ENCODE data around the gene RCVRN.
"Not testable (repeated sequence)": the region's sequence is repeated elsewhere in the genome, so short reads cannot be mapped to it uniquely, and the experiment has no call there.

RCVRN gene

DNA sequence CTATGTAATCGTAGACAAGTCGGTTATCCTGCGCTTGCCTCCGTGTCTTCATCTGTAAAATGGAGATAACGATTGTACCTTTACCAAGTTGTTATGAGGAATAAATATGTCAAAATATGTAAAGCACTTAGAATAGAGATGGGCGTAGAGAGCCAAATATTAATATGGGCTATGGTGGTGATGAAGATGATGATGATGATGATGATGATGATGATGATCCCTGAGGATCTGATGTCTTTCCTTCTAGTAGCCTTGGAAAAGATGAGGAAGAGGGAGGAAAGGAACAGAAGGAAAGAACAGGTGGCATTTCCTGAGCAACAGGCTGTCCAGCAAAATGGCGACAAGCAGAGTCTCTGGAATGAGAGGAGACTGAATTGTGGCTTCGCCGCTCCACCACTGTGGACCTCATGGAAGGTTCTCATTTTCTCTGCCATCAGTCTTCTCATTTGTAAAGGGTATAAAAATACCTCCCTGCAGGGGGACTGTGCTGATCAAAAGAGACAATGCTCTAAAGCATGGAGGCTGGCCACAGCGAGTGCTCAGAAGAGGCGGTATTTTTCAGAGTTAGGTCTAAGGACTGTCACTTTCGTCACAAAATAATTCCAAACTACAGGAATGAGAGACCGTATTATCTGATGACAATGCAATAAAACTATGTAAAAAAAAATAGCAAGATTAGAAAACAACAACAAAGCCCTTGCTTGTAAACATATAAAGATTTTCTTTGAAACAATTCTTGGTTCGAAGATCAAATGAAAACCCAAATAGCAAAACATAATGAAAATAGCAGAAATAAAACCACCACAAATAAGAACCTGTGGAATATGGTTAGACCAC is 17.2 kb upstream of the RCVRN start:
- no peak for DNase-seq (ENCODE audit: low read depth in 2 of 2)

DNA sequence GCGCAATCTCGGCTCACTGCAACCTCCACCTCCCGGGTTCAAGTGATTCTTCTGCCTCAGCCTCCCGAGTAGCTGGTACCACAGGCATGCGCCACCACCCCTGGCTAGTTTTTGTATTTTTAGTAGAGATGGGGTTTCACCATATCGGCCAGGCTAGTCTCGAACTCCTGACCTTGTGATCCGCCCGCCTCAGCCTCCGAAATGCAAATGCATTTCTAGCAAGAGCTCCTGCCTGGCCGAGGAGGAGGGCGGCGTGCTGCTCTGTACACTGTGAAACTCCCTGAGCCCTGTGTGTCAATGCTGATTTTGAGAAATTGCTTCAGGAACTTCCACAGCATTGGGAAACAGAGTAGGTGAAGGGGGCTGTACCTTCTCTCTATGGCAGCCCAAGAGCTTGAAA is 16.1 kb upstream of the RCVRN start:
- DNase-seq (ENCODE audit: low read depth in 2 of 2), result not testable (repeated sequence)

DNA sequence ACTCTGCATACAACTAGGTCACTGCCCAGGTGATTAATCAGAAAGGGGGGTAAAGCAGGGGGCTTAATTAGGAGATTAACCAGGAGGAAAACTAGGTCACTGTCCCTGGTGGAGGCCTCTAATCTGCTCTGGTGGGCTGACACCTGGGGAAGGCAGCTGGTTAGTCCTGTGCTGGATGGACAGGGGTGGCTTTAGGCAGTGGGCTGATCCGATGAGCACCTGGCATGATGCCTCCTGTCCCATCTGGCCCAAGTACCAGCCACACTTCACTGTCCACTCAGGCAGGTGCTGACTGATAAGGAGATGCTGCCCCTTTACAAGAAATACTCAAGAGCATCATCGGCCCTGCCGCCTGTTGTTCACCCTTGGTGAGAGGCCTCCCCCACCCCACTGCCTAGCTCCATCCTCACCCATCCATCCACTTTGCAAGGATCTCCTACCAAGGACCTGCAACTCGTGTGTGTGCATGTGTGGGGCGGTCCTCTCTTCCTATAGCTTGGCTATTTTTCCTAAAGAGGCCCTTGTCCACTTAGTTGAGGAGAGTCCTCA is 13.8 kb upstream of the RCVRN start:
- no peak for DNase-seq (ENCODE audit: low read depth in 2 of 2)

DNA sequence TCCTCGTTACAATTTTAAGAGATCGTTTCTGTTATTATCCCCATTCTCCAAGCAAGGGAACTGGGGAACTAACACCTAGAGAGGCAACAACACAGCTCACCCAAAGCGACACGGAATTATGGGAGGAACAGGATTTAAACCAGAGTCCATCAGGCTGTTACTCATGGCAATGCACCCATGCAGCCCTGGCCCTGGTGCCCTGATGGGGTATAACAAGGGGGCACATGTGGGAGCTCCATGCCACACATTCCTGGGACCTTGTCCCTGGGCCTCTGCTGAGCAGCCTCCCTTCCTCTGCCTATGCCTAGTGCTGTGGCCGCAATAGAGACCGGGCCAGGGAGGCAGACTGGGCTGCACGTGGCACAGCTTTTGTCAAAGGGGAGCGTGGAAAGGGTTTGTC is 13.3 kb upstream of the RCVRN start:
- no peak for DNase-seq (ENCODE audit: low read depth in 2 of 2)

DNA sequence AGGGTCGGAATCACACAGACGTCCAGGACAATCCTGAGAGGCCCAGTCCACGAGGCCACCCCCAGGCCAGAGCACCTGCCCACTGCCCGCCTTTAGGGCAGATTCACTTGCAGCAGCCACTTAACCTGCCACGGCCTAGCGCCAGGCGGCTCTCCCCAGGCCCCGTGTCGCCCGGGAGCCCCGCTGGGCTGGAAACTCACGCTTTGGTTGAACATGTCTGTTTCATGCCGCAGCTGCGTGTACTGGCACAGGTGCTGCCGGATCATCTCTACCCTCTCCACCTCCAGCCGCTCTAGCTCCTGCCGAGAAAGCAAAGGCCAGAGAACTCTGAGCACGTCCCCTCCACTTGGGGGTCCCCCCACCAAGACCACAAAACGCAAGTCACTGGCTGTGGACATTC is 12.7 kb upstream of the RCVRN start:
- no peak for DNase-seq (ENCODE audit: low read depth in 2 of 2)

DNA sequence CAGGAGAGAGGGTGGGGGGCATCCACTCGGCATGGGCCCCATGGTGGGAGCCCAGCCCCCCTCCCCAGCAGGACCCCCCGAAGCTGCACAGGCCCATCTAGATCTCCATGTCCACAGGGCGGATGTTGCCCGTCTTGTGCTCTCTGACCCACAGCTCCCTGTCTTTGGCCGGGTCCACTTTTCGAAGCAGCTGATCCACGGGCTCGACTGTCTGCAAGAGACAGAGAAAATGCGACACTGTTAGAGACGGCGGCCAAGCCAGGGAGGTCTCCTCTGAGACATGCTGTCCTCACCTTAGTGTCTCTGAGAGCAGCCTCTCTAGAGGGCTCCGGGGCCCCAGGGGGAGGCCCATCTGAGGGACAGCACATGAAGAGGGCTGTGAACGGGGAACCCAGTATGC is 12.1 kb upstream of the RCVRN start:
- no peak for DNase-seq (ENCODE audit: low read depth in 2 of 2)

DNA sequence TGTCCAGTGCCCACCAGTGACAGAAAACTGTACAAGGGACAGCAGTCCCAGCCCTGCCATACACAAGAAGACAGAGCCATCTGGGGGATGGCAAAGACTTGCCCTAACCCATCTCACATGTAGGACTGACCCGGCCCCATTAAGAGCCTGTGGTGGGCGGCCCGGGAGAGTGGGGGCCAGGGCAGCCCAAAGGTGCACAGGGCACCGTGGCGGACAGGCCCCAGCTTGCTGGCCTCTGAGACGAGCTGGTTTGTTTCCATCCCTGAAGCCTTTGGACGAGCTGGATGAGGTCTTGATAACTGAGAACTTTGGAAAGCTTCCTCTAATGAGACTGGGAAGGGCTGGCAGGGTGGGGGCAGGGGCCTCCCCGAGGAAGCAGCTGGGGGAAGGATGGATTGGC is 11.0 kb upstream of the RCVRN start:
- no peak for DNase-seq (ENCODE audit: low read depth in 2 of 2)

DNA sequence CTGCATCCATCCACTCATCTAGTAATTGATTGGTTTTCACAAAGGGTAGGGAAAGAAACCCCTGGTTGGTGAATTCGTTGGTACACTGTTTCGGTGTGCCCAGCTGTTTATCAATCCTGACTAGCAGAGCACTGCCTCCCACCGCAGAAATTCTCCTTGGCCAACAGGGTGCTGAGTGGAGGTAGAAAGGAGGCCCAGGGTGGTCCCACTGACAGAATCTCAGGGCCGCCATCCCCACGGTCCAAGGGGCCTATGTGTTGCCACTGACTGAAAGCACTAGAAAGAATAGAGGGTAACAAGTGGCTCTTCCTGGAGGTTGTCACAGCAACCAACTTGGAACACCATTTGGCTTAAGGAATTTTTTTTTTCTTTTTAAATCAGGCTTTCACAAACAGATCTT is 8.4 kb upstream of the RCVRN start:
- no peak for DNase-seq (ENCODE audit: low read depth in 2 of 2)

DNA sequence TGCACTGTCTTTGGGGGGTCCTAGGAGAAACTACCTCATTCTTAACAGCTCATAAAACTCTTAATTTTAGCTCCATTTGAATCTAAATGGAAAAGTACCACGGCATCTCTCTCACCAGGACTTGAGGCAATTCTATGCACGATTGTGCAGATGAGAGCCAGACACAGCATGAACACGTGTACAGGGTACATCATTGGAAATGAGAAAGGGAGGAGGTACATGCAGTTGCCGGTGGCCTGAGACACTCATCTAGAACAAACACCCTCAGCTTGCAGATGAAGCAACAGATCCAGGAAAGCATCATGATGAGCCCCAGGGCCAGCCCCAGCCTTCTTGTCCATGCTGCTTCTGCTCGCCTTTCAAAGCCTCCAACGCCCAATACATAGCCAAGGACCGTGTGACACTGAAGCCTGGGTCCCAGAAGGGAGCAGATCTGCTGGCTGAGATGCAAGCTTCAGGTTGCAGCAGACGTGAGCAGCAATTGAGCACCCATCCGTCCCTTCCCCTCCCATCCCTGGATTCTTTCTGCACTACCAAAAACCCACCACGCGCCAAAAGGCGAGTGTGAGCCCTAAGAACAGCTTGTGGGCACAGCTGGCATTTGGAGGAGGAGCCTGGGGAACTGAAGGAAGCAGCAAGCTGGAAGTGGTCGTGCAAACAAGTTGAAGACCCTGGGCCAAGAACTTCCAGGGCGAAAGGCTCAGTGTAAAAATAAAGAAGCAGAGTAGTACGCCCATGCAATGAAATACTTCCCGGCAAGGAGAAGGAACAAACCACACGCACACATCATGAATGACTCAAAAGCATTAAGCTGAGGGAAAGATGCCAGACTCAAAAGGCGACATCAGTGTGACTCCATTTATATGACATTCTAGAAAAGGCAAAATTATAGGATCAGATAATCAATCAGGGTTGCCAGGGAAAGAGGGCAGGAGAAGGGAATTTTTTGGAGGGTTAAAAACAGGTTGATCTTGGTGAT is 7.3 kb upstream of the RCVRN start:
- no peak for DNase-seq (ENCODE audit: low read depth in 2 of 2)

DNA sequence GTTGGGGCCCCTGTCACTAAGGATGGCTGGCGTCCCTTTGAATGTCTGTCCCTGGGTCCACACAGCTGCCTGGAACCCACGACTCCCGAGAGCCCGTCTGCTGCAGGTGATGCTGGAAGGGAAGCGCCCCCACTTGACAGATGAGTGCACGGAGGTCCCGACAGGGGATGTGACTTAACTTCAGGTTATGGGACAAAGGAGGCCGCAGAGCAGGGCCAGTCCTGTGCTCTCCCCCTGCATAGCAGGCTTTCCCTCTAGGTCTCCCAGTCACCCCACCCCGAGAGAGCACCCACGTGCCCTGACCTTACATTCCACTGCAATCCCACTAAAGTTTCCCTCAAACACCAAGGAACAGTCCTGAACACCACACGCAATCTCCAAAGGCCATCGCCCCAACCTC is 6.0 kb upstream of the RCVRN start:
- DNase-seq (ENCODE audit: low read depth in 2 of 2), result no peak

DNA sequence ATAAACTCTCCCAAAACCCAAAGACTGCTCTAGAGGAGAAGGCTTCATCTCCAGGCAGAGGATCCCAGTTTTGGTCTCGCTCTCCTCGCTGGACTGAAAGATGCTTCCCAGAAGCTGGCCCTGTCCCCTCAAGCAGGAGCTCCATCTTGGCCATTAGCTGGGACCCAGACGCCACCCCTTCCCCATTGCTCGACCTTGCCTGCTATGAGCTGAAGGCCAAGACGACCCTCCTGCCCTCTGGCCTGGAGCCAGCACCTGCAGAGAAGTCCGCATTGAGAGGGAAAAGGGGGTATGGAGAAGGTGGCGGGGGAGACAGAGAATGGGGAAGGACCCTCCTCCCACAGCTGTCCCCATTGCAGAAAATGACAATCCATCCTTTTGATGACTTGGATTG is 3.6 kb upstream of the RCVRN start:
- DNase-seq (ENCODE audit: low read depth in 2 of 2), result no peak

DNA sequence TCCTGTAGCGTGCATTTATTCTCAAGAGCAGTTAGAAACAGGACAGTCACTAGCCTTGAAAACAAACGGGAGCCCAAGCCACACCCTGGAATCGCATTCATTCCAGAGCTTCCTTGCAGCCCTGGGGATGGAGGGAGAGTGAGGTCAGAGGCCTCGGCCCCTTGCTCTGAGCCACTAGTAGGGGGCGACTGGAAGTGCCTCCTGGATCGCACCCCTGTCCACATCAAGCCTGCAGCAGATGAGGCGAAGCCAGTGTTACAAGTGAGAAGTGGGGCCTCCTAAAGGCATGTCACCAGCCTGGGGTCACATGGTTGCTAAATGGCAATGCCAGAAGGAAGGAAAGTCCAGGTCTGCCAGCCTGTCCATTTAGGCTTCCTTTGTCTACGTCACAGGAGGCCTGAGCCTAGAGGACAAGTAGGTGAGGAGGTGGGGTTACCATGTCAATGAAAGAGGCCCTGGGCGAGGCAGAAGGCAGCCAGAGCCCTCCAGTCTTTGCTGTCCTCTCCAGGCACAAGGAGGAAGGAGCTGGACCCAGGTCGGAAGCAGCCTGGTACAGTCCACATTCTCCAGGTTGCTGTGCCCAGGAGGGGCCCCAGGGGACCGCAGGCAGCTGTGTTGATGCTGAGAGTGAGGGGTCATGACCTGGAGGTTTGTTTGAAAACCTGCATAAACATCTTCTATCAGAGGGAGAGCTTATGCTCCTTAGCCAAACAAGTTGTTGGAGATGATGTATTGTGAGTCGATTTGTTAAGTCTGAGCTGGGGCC is 3.0 kb upstream of the RCVRN start:
- DNase-seq (ENCODE audit: low read depth in 2 of 2), result no peak

DNA sequence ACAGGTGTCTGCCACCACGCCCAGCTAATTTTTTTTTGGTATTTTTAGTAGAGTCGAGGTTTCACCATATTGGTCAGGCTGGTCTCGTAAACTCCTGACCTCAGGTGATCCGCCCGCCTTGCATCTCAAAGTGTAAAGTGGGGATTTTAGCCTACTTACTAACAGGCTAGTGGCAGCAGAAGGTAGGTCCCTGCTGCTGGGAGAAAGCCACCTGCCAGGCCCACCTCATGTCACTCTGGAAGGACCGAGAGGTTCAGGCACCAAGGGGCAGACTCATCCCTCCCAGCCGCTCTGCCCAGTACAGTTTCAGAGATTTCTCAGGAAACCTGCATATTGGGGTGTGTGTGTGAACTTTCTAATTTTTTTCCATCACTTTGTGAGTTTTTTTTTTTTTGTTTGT is 2.1 kb upstream of the RCVRN start:
- no peak for DNase-seq (ENCODE audit: low read depth in 2 of 2)

DNA sequence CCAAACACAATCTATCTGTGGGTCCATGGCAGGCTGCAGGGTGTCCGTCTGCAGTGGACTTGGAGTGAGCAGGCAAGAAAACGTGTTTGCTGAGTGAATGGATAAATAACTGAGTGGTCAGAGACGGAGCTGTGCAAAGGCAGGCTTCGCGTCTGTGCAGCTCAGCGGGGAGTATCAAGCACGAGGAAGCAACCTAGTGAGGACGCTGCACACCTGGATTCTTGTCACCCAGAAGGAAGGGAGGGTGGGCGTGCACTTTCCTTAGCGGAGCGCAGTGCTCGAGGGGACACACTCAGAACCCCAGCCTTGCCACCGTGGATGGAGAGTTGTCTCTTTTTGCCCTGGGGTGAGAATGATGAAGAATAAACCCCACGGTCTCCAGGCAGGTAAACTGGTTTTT is 1.5 kb upstream of the RCVRN start:
- DNase-seq (ENCODE audit: low read depth in 2 of 2), result no peak

DNA sequence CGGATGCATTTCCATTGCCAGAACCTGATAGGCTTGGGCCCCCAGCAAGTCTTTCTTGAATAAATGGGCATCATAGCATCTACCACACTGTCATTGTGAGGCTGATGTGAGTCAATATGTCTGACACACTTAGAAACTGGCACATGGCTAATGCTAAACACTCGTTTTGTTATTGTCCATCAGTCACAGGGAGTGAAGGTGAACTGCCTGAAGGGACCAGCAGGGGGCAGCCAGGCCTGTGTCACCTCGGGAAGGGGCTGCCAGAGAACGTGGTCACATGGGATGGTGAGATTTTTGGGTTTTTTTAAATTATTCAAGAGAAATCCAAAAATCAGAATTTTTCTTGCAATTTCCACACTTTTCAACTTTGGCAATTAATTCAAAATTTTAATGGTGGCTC is 831 bp upstream of the RCVRN start:
- peak in 1 of 2 donors; percentile 5 for DNase-seq (ENCODE audit: low read depth in 2 of 2)

DNA sequence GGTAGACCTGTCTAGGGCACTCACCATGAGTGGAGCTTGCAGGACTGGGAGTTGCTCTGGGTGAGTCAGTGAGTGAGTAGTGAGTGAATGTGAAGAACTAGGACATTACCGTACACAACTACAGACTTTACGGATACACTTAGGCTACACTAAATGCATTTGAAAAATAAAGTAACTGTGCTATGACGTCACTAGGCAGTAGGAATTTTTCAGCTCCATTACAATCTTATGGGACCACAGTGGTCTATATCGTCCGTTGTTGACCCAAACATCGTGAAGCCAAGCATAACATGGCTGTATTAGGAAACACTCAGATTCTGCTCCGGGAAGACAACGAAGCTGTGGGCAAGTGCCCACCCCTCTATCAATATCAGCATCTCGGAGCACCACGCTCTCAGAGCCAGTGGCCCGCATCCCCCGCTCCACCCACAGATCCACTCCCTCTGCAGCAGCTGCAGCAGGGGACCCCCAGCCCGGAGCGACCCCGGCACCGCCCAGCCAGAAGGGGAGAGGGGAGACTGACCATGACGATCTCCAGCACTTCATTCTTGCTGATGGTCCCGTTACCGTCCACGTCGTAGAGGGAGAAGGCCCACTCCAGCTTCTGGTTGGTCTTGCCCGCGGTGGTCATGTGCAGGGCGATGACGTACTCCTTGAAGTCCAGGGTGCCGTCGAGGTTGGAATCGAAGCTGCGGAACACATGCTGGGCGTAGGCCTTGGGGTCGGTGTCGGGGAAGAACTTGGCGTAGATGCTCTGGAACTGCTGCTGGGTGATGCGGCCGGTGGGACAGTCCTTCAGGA is 594 bp downstream of the RCVRN start:
- DNase-seq (ENCODE audit: low read depth in 2 of 2), result no peak

DNA sequence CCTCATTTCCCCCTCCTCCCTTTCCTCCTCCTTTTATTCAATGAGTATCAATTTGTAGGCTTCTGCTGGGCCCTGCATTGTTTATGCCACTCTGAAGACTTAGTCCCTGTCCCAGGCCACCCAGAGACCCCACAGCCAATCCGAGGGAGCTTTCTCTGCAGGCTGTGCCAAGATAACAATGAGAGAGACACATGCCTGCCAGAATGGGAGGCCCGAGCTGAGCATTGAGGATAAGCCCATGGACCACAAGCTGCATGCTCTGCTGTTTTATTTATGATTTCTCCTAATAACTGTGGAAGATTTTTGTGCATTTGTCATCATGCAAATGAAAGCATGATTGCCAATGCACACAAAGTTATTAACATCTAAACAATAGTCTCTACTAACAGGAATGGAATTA is 3.0 kb downstream of the RCVRN start:
- DNase-seq (ENCODE audit: low read depth in 2 of 2), result no peak

DNA sequence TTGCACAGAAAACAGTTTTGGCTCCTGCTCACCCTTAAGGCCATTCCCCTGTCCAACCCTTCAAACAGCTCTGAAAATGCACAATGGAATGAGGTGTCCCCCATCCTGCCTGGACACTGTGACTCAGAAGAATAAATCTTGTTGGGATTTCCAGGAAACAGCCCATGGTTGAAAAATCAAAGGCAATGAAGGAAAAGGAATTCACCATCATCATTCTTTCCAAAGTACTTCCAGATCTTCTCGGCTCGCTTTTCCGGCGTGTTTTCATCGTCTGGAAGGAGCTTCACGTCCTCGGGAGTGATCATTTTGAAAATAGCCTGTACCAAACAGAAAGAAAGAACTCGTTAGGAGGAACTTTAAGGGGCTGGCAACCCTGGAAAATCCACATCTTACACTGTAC is 4.3 kb downstream of the RCVRN start:
- DNase-seq (ENCODE audit: low read depth in 2 of 2), result no peak

DNA sequence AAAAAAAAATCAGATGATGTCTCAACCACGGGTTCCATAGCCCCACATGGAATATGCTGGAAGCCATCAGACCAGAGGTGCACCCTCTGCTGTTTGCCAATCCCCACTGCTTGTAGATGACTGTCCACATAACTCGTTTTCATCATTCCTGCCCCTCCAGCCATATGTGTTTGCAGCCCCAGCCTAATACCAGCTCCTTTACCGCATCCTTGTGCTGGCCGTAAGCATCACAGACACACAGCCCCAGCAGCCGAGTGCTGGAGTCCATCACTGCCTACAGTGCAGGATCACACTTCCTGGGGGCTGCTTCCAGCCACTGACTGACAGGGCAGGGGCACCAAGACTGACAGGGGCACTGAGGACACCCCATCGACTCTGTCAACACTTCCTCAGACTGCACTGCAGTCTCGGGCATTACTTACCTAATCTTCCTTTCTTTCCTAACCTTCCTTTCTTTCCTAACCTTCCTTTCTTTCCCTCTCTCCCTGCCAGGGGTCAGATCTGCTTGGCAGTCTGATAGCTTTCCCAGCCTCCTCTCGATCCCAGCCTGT is 5.0 kb downstream of the RCVRN start:
- DNase-seq (ENCODE audit: low read depth in 2 of 2), result no peak

DNA sequence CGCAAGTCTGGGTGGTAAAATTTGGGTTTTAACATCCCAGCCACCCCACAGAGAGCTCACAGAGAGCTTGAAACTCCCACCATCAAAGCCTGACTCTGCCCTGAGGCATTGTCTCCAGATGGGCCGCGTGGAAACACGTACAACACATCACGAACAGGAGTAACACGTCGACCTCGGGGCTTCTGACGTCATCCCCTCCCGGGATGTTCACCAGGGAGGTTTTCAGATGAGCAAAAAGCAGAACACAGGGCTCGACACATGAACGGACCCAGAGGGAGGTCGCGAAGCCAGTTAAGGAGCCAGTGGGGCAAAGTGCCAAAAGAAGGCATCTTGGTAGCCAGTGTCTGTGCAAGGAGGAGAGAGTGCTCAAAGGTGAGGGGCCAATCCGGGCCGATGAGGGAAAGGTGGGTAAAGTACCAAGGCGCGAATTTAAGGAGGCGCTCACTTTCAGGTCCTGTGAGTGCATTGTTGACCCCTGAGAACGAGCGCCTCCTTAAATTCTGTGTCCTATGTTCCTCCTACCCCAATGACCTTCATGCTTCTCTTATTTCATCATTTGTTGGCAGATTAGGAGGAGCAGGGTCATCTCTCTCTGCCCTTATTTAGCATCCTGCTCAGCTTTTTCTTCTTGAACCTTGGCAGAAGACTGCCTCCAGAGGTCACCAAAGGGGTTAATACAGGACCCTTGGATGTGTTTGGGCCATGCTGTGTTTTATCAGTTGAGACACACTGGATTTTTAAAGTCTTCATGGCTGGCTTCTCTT is 5.6 kb downstream of the RCVRN start:
- no peak for DNase-seq (ENCODE audit: low read depth in 2 of 2)
